Right lobe of liver (tissue), 6 donors: Measurements from ENCODE around the gene MOB2. TPM values are rescaled to one million over a fixed set of nuclear protein-coding genes. Genes with fewer than 3 reads are reported as not detected.

Source experiments
- ATAC-seq, 4 donors: fragments of 200-7000 bp; cut with Tn5 transposase; one replicate each; pipeline ENCODE4 v1.9.1; 2020; ENCODE audit warnings: mild to moderate bottlenecking in 4 of 4, moderate library complexity in 4 of 4
- DNase-seq, 3 donors: peaks; one replicate each; pipeline ENCODE4 v3.0.0-alpha.2; 2020
- H3K27ac ChIP-seq, 3 donors: fragments of 200-600 bp; one replicate each; pipeline ENCODE4 v1.8.0; 2022
- H3K27me3 ChIP-seq, 2 donors: fragments of 200-600 bp; one replicate each; pipeline ENCODE4 v1.8.0; 2022
- H3K36me3 ChIP-seq, 4 donors: fragments of 200-600 bp; sonication (generic) in 1 of 4; one replicate each; pipeline versions ENCODE4 v1.5.1 to v1.8.0; 2017 to 2022; ENCODE audit warnings: control low read depth in 1 of 4
- H3K4me1 ChIP-seq, 4 donors: fragments of 200-600 bp; sonication (generic) in 1 of 4; one replicate each; pipeline versions ENCODE4 v1.5.1 to v1.8.0; 2017 to 2022; ENCODE audit warnings: control low read depth in 1 of 4
- H3K4me3 ChIP-seq, 3 donors: fragments of 200-600 bp; one replicate each; pipeline ENCODE4 v1.8.0; 2022
- H3K9me3 ChIP-seq, 4 donors: fragments of 200-600 bp; sonication (generic) in 1 of 4; one replicate each; pipeline versions ENCODE4 v1.5.1 to v1.8.0; 2017 to 2022; ENCODE audit warnings: control low read depth in 1 of 4
- CTCF ChIP-seq, 4 donors: fragments of 200-600 bp in 3 of 4; fragments of 450-650 bp in 1 of 4; IDR thresholded peaks; one replicate each; pipeline versions ENCODE4 v1.5.1 to v1.8.0; 2016 to 2022; ENCODE audit warnings: antibody characterized with exemption in 4 of 4, mild to moderate bottlenecking in 2 of 4
- POLR2A ChIP-seq: fragments of 450-650 bp; IDR thresholded peaks from one replicate; pipeline ENCODE4 v1.6.1; 2017; ENCODE audit warnings: antibody characterized with exemption, mild to moderate bottlenecking
- WGBS: methylation state at CpG from one replicate; pipeline ENCODE4 v1.1.6; 2018; ENCODE audit warnings: low coverage, low lambda C conversion rate; ENCODE audit not compliant: insufficient coverage; ENCODE audit errors: missing lambda C conversion rate; 5-methylcytosine and 5-hydroxymethylcytosine counted together
- intact Hi-C, 2 donors: fragments of 100-400 bp; cut with DNase I; formaldehyde crosslinking; loops; one replicate each; pipeline versions ENCODE4 v1.11.2 to v1.14.1; 2022
- total RNA-seq, 6 experiments: library from RNA; depleted of rRNA in 2 of 6; stranded (reverse); fragments of >200 nt in 2 of 6; fragmentation: NEBNext Ultra II Directional in 3 of 6; extraction: Animal tissue kit (Norgen Biotek cat#: 25700) in 3 of 6; gene quantifications; one replicate each; pipeline versions ENCODE4 v1.1.0 to v1.2.4, GENCODE V29; 2016 to 2023
- donor health status: DM: no; HTN: yes; CAD: no.
- donor health status: DM: no; HTN: no; CAD: no.
- donor health status: DM: no; HTN: no; CAD: no.
- donor health status: DM: no; HTN: yes; CAD: no.
- donor health status: DM: no; HTN: yes; CAD: no.

Gene MOB2
- total RNA-seq, 6 experiments from 2014 or later = 8.5 to 17.0 (median 14.1) TPM

GRCh38 chr11:1460986-1461825, 25.4 kb downstream of the MOB2 start:
- intact Hi-C loops = no loop called here
- Histone ChIP-seq H3K9me3 (no peaks in the 10 kb centered on the region), H3K4me1 (no peaks in the 10 kb centered on the region), H3K4me3 (no peak overlapping the region), H3K27ac (no peak overlapping the region), H3K36me3 (no peaks in the 10 kb centered on the region), H3K27me3 (no peaks in the 10 kb centered on the region)
- WGBS = 83% methylated on average over 6 of the region's 50 CpGs
- DNase-seq (no peak), ATAC-seq (no peak)
- TF ChIP-seq CTCF (IDR thresholded peaks at IDR 0.05) (no peak), POLR2A (no peak)

- no peaks in the 10 kb centered on the region for H3K36me3 ChIP-seq
- H3K27me3 ChIP-seq = no peaks in the 10 kb centered on the region
- H3K9me3 ChIP-seq = no peaks in the 10 kb centered on the region
- ATAC-seq = peak in 1 of 4 donors; percentile 36
- H3K4me1 ChIP-seq = no peaks in the 10 kb centered on the region
- no peak for DNase-seq
- no peak overlapping the region for H3K4me3 ChIP-seq
- no peak for TF ChIP-seq CTCF (IDR thresholded peaks at IDR 0.05)
- no peak for TF ChIP-seq POLR2A
- H3K27ac ChIP-seq = no peak overlapping the region
- 50% methylated on average over 12 of the region's 44 CpGs for WGBS
- intact Hi-C loops = no loop called here
Observed at GRCh38 chr11:1460396-1460985, 26.1 kb downstream of the MOB2 start.

- TF ChIP-seq POLR2A = no peak
- TF ChIP-seq CTCF (IDR thresholded peaks at IDR 0.05) = no peak
- 49% methylated on average over 6 of the region's 29 CpGs for WGBS
- no peaks in the 10 kb centered on the region for H3K27me3 ChIP-seq
- H3K9me3 ChIP-seq = no peaks in the 10 kb centered on the region
- no peaks in the 10 kb centered on the region for H3K36me3 ChIP-seq
- no peak overlapping the region for H3K27ac ChIP-seq
- no peak for ATAC-seq
- intact Hi-C loops = loop anchor here in 1 of 2 donors (10.0 kb wide), 1 partner anchor 115 kb away; the partner anchor contains the start of gene DUSP8
- no peak for DNase-seq
- no peak overlapping the region for H3K4me3 ChIP-seq
- H3K4me1 ChIP-seq = no peaks in the 10 kb centered on the region
Observed at GRCh38 chr11:1459764-1460395, 26.7 kb downstream of the MOB2 start.

GRCh38 chr11:1459219-1459575, 27.4 kb downstream of the MOB2 start:
- H3K27ac ChIP-seq = no peak overlapping the region
- no peak for ATAC-seq

More at GRCh38 chr11:1459219-1459575, 27.4 kb downstream of the MOB2 start:
- no peak for TF ChIP-seq CTCF (IDR thresholded peaks at IDR 0.05)
- no peak for TF ChIP-seq POLR2A
- no peak for DNase-seq
- intact Hi-C loops = loop anchor here in 1 of 2 donors (10.0 kb wide), 1 partner anchor 116 kb away; the partner anchor contains the start of gene DUSP8
- H3K36me3 ChIP-seq = no peaks in the 10 kb centered on the region
- H3K27me3 ChIP-seq = no peaks in the 10 kb centered on the region
- H3K4me1 ChIP-seq = no peaks in the 10 kb centered on the region
- H3K4me3 ChIP-seq = no peak overlapping the region
- no peaks in the 10 kb centered on the region for H3K9me3 ChIP-seq
- 71% methylated on average over 4 of the region's 14 CpGs for WGBS
